Fibroblast of lung (primary cell): ENCODE measurements around the gene CCDC141.

Source experiments
- CTCF ChIP-seq, 2 donors: IDR thresholded peaks in 1 of 2; conservative IDR thresholded peaks in 1 of 2; 1 replicate in 1 of 2; 2 replicates in 1 of 2; pipeline ENCODE4 v1.5.1; 2011 to 2012; ENCODE audit warnings: low read length in 2 of 2, control low read depth in 1 of 2, inconsistent platforms in 1 of 2, low read depth in 1 of 2, mild to moderate bottlenecking in 1 of 2
- EZH2 ChIP-seq: IDR thresholded peaks from 2 replicates; pipeline ENCODE4 v1.5.1; 2012; ENCODE audit warnings: low read length, control low read depth, mild to moderate bottlenecking; ENCODE audit errors: missing control alignments

- TF ChIP-seq CTCF (conservative IDR thresholded peaks at IDR 0.05 in 1 of 2, IDR thresholded peaks at IDR 0.05 in 1 of 2; ENCODE audit: low read depth in 1 of 2, low read length in 2 of 2), result no peak
- no peak for TF ChIP-seq EZH2
Observed at GRCh38 chr2:178829981-178830380, 220.0 kb downstream of the CCDC141 start.
